Ovary (tissue), 9 donors: Measurements from ENCODE around the gene VPS11. TPM values are rescaled to one million over a fixed set of nuclear protein-coding genes. Genes with fewer than 3 reads are reported as not detected.

Experiments
- DNase-seq, 5 donors: peaks; one replicate each; pipeline ENCODE4 v3.0.0-alpha.2; 2019 to 2020
- H3K27ac ChIP-seq, 2 donors: fragments of 200-600 bp; one replicate each; pipeline versions ENCODE4 v1.5.1 to v1.8.0; 2019 to 2022
- H3K27me3 ChIP-seq: fragments of 200-600 bp; one replicate; pipeline ENCODE4 v1.8.0; 2022
- H3K36me3 ChIP-seq: fragments of 200-600 bp; sonication (generic); one replicate; pipeline ENCODE4 v1.5.1; 2019
- H3K4me1 ChIP-seq: one replicate; pipeline ENCODE4 v1.8.1; 2013; ENCODE audit warnings: mild to moderate bottlenecking, moderate library complexity; ENCODE audit not compliant: insufficient read depth
- H3K4me3 ChIP-seq: fragments of 200-600 bp; sonication (generic); one replicate; pipeline ENCODE4 v1.5.1; 2017
- H3K9me3 ChIP-seq, 2 donors: fragments of 200-600 bp in 1 of 2; sonication (generic) in 1 of 2; one replicate each; pipeline versions ENCODE4 v1.5.1 to v1.8.1; 2013 to 2019; ENCODE audit warnings: mild to moderate bottlenecking in 1 of 2, moderate library complexity in 1 of 2
- CTCF ChIP-seq, 3 donors: fragments of 450-650 bp in 2 of 3; fragments of 200-600 bp in 1 of 3; IDR thresholded peaks; one replicate each; pipeline versions ENCODE4 v1.5.1 to v1.8.0; 2016 to 2022; ENCODE audit warnings: antibody characterized with exemption in 3 of 3, mild to moderate bottlenecking in 1 of 3
- EP300 ChIP-seq: sonication (generic); formaldehyde crosslinking; IDR thresholded peaks from one replicate; pipeline ENCODE4 v1.6.1; 2017; ENCODE audit warnings: antibody characterized with exemption
- POLR2A ChIP-seq: fragments of 450-650 bp; IDR thresholded peaks from one replicate; pipeline ENCODE4 v1.6.1; 2017; ENCODE audit warnings: antibody characterized with exemption, mild to moderate bottlenecking, moderate library complexity
- WGBS, 3 donors: extraction: QIAGEN DNeasy Blood & Tissue Kit in 1 of 3; methylation state at CpG; one replicate each; pipeline versions ENCODE4 v1.1.5 to v1.1.7; 2013 to 2017; 5-methylcytosine and 5-hydroxymethylcytosine counted together
- intact Hi-C, 4 donors: fragments of 100-400 bp; cut with DNase I; formaldehyde crosslinking; loops; one replicate each; pipeline versions ENCODE4 v1.11.0 to v1.15.1; 2022 to 2023
- polyA plus RNA-seq, 2 donors: library from polyadenylated mRNA; stranded (reverse); fragments of 200-250 nt in 1 of 2; fragments of 350-450 nt in 1 of 2; fragmentation: Illumina TruSeq in 1 of 2; extraction: RNeasy Lipid Tissue Mini Kit (QIAGEN cat#74804) in 1 of 2; gene quantifications; one replicate each; pipeline ENCODE4 v1.2.3, GENCODE V29; 2013 to 2014
- total RNA-seq, 7 donors: library from RNA; depleted of rRNA in 2 of 7; stranded (reverse); fragments of >200 nt in 2 of 7; fragmentation: NEBNext Ultra II Directional in 3 of 7; extraction: Animal tissue kit (Norgen Biotek cat#: 25700) in 3 of 7; gene quantifications; one replicate each; pipeline versions ENCODE4 v1.1.0 to v1.2.4, GENCODE V29; 2016 to 2023
- donor health status: DM: no; HTN: no; CAD: no; lungs with moderate emphysema.
- donor health status: DM: no; HTN: no; CAD: no.
- donor health status: Bipolar disorder and iron deficiency.
- donor health status: DM: yes; HTN: yes; CAD: no.
- donor health status: DM: no; HTN: no; CAD: no.
- donor health status: DM: yes; HTN: yes; CAD: no.

Gene VPS11
- total and polyA plus RNA-seq, 9 donors: 24.3 to 47.8 (median 35.8) TPM

- Histone ChIP-seq H3K4me3 (no peak overlapping the region), H3K36me3 (no peaks in the 10 kb centered on the region), H3K27me3 (no peaks in the 10 kb centered on the region), H3K27ac (no peak overlapping the region), H3K9me3 (no peaks in the 10 kb centered on the region), H3K4me1 (no peaks in the 10 kb centered on the region)
- WGBS, 3 donors: 68 to 77% (median 72%) methylated on average over 4 of the region's 4 CpGs
- no peak for DNase-seq
- TF ChIP-seq POLR2A: no peak
- no peak for TF ChIP-seq EP300
- no peak for TF ChIP-seq CTCF (IDR thresholded peaks at IDR 0.05)
- intact Hi-C loops: no loop called here
Measured at GRCh38 chr11:119041821-119042514, 25.6 kb upstream of the VPS11 start.

- Histone ChIP-seq H3K27ac (no peak overlapping the region), H3K36me3 (no peaks in the 10 kb centered on the region), H3K4me1 (no peaks in the 10 kb centered on the region), H3K4me3 (no peak overlapping the region), H3K9me3 (no peaks in the 10 kb centered on the region), H3K27me3 (no peaks in the 10 kb centered on the region)
- no peak for DNase-seq
- TF ChIP-seq EP300 (no peak), POLR2A (no peak), CTCF (IDR thresholded peaks at IDR 0.05) (no peak)
- WGBS, 3 donors: 87 to 90% (median 89%) methylated on average over 9 of the region's 9 CpGs
- intact Hi-C loops: no loop called here
Measured at GRCh38 chr11:119042927-119043326, 24.7 kb upstream of the VPS11 start.

- Histone ChIP-seq H3K27me3 (no peaks in the 10 kb centered on the region), H3K4me1 (no peaks in the 10 kb centered on the region), H3K9me3 (no peaks in the 10 kb centered on the region), H3K27ac (no peak overlapping the region), H3K36me3 (no peaks in the 10 kb centered on the region), H3K4me3 (no peak overlapping the region)
- DNase-seq: no peak
- TF ChIP-seq CTCF (IDR thresholded peaks at IDR 0.05) (no peak), POLR2A (no peak), EP300 (no peak)
- intact Hi-C loops: no loop called here
- 62 to 70% (median 68%) methylated on average over 6 of the region's 6 CpGs for WGBS, 3 donors
Measured at GRCh38 chr11:119044708-119045107, 22.9 kb upstream of the VPS11 start.

GRCh38 chr11:119046489-119046888 is 21.1 kb upstream of the VPS11 start:
- 88 to 94% (median 93%) methylated on average over 6 of the region's 6 CpGs for WGBS, 3 donors
- intact Hi-C loops: no loop called here
- Histone ChIP-seq H3K27me3 (no peaks in the 10 kb centered on the region), H3K27ac (no peak overlapping the region), H3K4me3 (no peak overlapping the region), H3K9me3 (no peaks in the 10 kb centered on the region), H3K36me3 (no peaks in the 10 kb centered on the region), H3K4me1 (no peaks in the 10 kb centered on the region)
- no peak for TF ChIP-seq CTCF (IDR thresholded peaks at IDR 0.05)
- no peak for TF ChIP-seq POLR2A
- no peak for TF ChIP-seq EP300
- no peak for DNase-seq
